ENCODE measurements around the gene NOL4L.
A peak's percentile ranks its signal among the peaks of the same experiment; 100 is the strongest.

NOL4L gene

GRCh38 chr20:32521780-32522525 lies 63.2 kb downstream of the NOL4L start:
- DNase-seq, result peak; percentile 84

- no peak for DNase-seq
These were observed 64.3 kb downstream of the NOL4L start for GRCh38 chr20:32520927-32521203.

GRCh38 chr20:32519381-32519730 lies 65.8 kb downstream of the NOL4L start:
- DNase-seq, result no peak

GRCh38 chr20:32518593-32519380 lies 66.3 kb downstream of the NOL4L start:
- no peak for DNase-seq

GRCh38 chr20:32517914-32518592 lies 67.1 kb downstream of the NOL4L start:
- no peak for DNase-seq

GRCh38 chr20:32517518-32517873 lies 67.6 kb downstream of the NOL4L start:
- no peak for DNase-seq

- no peak for DNase-seq
These were observed 68.3 kb downstream of the NOL4L start for GRCh38 chr20:32516583-32517517.

GRCh38 chr20:32515631-32516101 lies 69.5 kb downstream of the NOL4L start:
- DNase-seq, result no peak

GRCh38 chr20:32514760-32515159 lies 70.4 kb downstream of the NOL4L start:
- no peak for DNase-seq

GRCh38 chr20:32513031-32513866 lies 71.9 kb downstream of the NOL4L start:
- no peak for DNase-seq

- no peak for DNase-seq
These were observed 73.1 kb downstream of the NOL4L start for GRCh38 chr20:32512047-32512385.

- DNase-seq, result no peak
These were observed 73.6 kb downstream of the NOL4L start for GRCh38 chr20:32511358-32512046.

- DNase-seq, result no peak
These were observed 74.4 kb downstream of the NOL4L start for GRCh38 chr20:32510601-32511357.

- no peak for DNase-seq
These were observed 75.0 kb downstream of the NOL4L start for GRCh38 chr20:32510120-32510600.

- peak; percentile 76 for DNase-seq
These were observed 75.5 kb downstream of the NOL4L start for GRCh38 chr20:32509639-32510066.

GRCh38 chr20:32508775-32509119 lies 76.4 kb downstream of the NOL4L start:
- no peak for DNase-seq

GRCh38 chr20:32507998-32508774 lies 76.9 kb downstream of the NOL4L start:
- DNase-seq, result no peak

GRCh38 chr20:32506721-32507120 lies 78.4 kb downstream of the NOL4L start:
- DNase-seq, result no peak

- DNase-seq, result no peak
These were observed 79.2 kb downstream of the NOL4L start for GRCh38 chr20:32505723-32506473.

Measured in activated CD8-positive, alpha-beta memory T cell treated with anti-CD3 and anti-CD28 coated beads, Interleukin-2, amount 50 U/mL, for 48 hours (primary cell).